Measurements from ENCODE around the gene SCUBE3.

DNA sequence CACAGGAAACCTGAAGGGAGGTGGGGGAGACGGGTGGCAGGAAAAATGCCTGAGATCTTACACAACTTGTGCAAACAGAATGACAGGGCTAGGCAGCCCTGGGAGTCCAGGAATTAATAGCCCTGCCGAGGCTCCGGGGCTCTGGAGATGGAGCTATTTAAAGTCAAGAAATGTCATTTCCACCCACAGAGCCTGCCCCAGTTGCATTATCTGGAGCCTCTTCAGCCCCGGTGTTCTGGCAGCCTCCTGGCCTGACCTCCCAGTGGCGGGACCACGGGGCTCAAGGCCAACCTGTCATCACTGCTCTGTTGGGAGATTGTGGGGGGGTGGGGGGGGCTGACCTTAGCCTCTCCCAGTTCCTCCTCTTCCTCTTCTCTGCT, 28.5 kb upstream of the SCUBE3 start:
- TF ChIP-seq, protein P1, sequence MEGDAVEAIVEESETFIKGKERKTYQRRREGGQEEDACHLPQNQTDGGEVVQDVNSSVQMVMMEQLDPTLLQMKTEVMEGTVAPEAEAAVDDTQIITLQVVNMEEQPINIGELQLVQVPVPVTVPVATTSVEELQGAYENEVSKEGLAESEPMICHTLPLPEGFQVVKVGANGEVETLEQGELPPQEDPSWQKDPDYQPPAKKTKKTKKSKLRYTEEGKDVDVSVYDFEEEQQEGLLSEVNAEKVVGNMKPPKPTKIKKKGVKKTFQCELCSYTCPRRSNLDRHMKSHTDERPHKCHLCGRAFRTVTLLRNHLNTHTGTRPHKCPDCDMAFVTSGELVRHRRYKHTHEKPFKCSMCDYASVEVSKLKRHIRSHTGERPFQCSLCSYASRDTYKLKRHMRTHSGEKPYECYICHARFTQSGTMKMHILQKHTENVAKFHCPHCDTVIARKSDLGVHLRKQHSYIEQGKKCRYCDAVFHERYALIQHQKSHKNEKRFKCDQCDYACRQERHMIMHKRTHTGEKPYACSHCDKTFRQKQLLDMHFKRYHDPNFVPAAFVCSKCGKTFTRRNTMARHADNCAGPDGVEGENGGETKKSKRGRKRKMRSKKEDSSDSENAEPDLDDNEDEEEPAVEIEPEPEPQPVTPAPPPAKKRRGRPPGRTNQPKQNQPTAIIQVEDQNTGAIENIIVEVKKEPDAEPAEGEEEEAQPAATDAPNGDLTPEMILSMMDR (IDR thresholded peaks at IDR 0.05) = no peak
- TF ChIP-seq EZH2 (IDR thresholded peaks at IDR 0.05; ENCODE audit: borderline replicate concordance, insufficient read depth, low read depth, low read length, poor library complexity, severe bottlenecking) = no peak

Data from B cell (primary cell).